A549 (cell line): ENCODE results near the gene MTA3. TPM values are rescaled to one million over a fixed set of nuclear protein-coding genes. Genes with fewer than 3 reads are reported as not detected.

Experiments used
- polyA plus RNA-seq, 4 experiments: library from polyadenylated mRNA; depleted of rRNA in 3 of 4; stranded (reverse); fragments of >200 nt; fragmentation: RNase III in 1 of 4; extraction: RNeasy Plus Mini Kit Qiagen cat#74134 plus additional on column Dnase treatment in 1 of 4; gene quantifications; 2 replicates in 3 of 4; 3 replicates in 1 of 4; pipeline ENCODE4 v1.2.3, GENCODE V29; 2011 to 2017
- small RNA-seq, 6 experiments: library from RNA; depleted of rRNA; stranded (forward); fragments of <200 nt; gene quantifications; one replicate each; pipeline ENCODE3, GENCODE V24; 2012

Gene MTA3
- polyA plus RNA-seq, 2 of the 4 experiments (the other 2 are of a cell fraction) = 49.3 to 74.1 TPM

Small RNA genes within 50 kb of the gene (small RNA-seq; reads per million reads assigned to genes)
- gene AC074375.1 (0 reads per million in 6 experiments), gene RNU6-137P (0 reads per million in 6 experiments)

Other genes starting within 250 kb of the MTA3 start
- gene COX7A2L, start 207.4 kb upstream of the MTA3 start, polyA plus RNA-seq (2011; rRNA removed) = 219 and 258 TPM in 2 replicates
- 126 to 130 TPM (median 127 TPM) in 3 replicates for gene COX7A2L, start 207.4 kb upstream of the MTA3 start, polyA plus RNA-seq (2017; fragmentation: RNase III; extraction: RNeasy Plus Mini Kit Qiagen cat#74134 plus additional on column Dnase treatment)
- gene KCNG3, start 74.7 kb upstream of the MTA3 start, polyA plus RNA-seq (2011; rRNA removed) = 0.54 and 0.67 TPM in 2 replicates
- gene KCNG3, start 74.7 kb upstream of the MTA3 start, polyA plus RNA-seq (2017; fragmentation: RNase III; extraction: RNeasy Plus Mini Kit Qiagen cat#74134 plus additional on column Dnase treatment) = 0.56 to 0.70 TPM (median 0.58 TPM) in 3 replicates
- gene OXER1, start 195.5 kb downstream of the MTA3 start, polyA plus RNA-seq (2011; rRNA removed) = not detected in 2 replicates
- not detected in 3 replicates for gene OXER1, start 195.5 kb downstream of the MTA3 start, polyA plus RNA-seq (2017; fragmentation: RNase III; extraction: RNeasy Plus Mini Kit Qiagen cat#74134 plus additional on column Dnase treatment)
- not detected in 2 replicates for gene HAAO, start 224.0 kb downstream of the MTA3 start, polyA plus RNA-seq (2011; rRNA removed)
- gene HAAO, start 224.0 kb downstream of the MTA3 start, polyA plus RNA-seq (2017; fragmentation: RNase III; extraction: RNeasy Plus Mini Kit Qiagen cat#74134 plus additional on column Dnase treatment) = not detected in 3 replicates